ENCODE measurements around the gene GAS2L1.

The GAS2L1 gene

GRCh38 chr22:29302681-29303465, 3.6 kb upstream of the GAS2L1 start:
- Histone ChIP-seq H3K27me3 (no peaks in the 10 kb centered on the region), H3K36me3 (peaks cover 28 to 36% (median 32%) of the 10 kb centered on the region in 3 donors), H3K9me3 (no peaks in the 10 kb centered on the region), H3K27ac (peak overlapping the region; percentile 0 to 42), H3K4me1 (peaks cover 0 to 26% (median 22%) of the 10 kb centered on the region in 4 donors), H3K4me3 (no peak overlapping the region)
- TF ChIP-seq CTCF (IDR thresholded peaks at IDR 0.05), result no peak
- intact Hi-C loops (cut with DNase I; ENCODE audit: low total_unique reads), result no loop called here
- DNase-seq, result no peak

GRCh38 chr22:29305836-29306174, 645 bp upstream of the GAS2L1 start:
- TF ChIP-seq CTCF (IDR thresholded peaks at IDR 0.05), result no peak
- intact Hi-C loops (cut with DNase I; ENCODE audit: low total_unique reads), result loop anchor here (5.0 kb wide), 2 partner anchors 39 to 81 kb away; partner anchors contain the start of genes AP1B1, EWSR1 and RHBDD3
- no peaks in the 10 kb centered on the region for H3K9me3 ChIP-seq
- peak overlapping the region; percentile 93 to 96 for H3K4me3 ChIP-seq
- H3K36me3 ChIP-seq, result peaks cover 0 to 7% (median 2%) of the 10 kb centered on the region in 3 donors
- H3K27ac ChIP-seq, result peak overlapping the region; percentile 89 to 91
- peaks cover 4 to 56% (median 50%) of the 10 kb centered on the region in 4 donors for H3K4me1 ChIP-seq
- H3K27me3 ChIP-seq, result no peaks in the 10 kb centered on the region
- no peak for DNase-seq

GRCh38 chr22:29306835-29307595, 565 bp downstream of the GAS2L1 start:
- intact Hi-C loops (cut with DNase I; ENCODE audit: low total_unique reads), result loop anchor here (5.0 kb wide), 2 partner anchors 40 to 80 kb away; partner anchors contain the start of genes AP1B1, EWSR1 and RHBDD3
- no peaks in the 10 kb centered on the region for H3K36me3 ChIP-seq
- peak in 1 of 2 experiments; percentile 17 for TF ChIP-seq CTCF (IDR thresholded peaks at IDR 0.05)
- H3K4me3 ChIP-seq, result peak overlapping the region; percentile 93 to 96
- peak; percentile 81 to 90 for DNase-seq
- no peaks in the 10 kb centered on the region for H3K27me3 ChIP-seq
- H3K4me1 ChIP-seq, result peaks cover 4 to 63% (median 58%) of the 10 kb centered on the region in 4 donors
- peak overlapping the region; percentile 89 to 91 for H3K27ac ChIP-seq
- H3K9me3 ChIP-seq, result no peaks in the 10 kb centered on the region

GRCh38 chr22:29307596-29308147, 1.2 kb downstream of the GAS2L1 start:
- Histone ChIP-seq H3K27ac (peak overlapping the region; percentile 89 to 91), H3K27me3 (no peaks in the 10 kb centered on the region), H3K4me1 (peaks cover 4 to 57% (median 52%) of the 10 kb centered on the region in 4 donors), H3K36me3 (no peaks in the 10 kb centered on the region), H3K9me3 (no peaks in the 10 kb centered on the region), H3K4me3 (peak overlapping the region; percentile 93 to 96)
- intact Hi-C loops (cut with DNase I; ENCODE audit: low total_unique reads), result loop anchor here (5.0 kb wide), 2 partner anchors 40 to 80 kb away; partner anchors contain the start of genes AP1B1, EWSR1 and RHBDD3
- no peak for TF ChIP-seq CTCF (IDR thresholded peaks at IDR 0.05)
- DNase-seq, result peak in 1 of 2 donors; percentile 70

- Histone ChIP-seq H3K4me1 (peaks cover 7 to 56% (median 52%) of the 10 kb centered on the region in 4 donors), H3K27me3 (peaks cover 0 to 4% of the 10 kb centered on the region in 2 donors), H3K27ac (peak overlapping the region; percentile 89 to 91), H3K9me3 (no peaks in the 10 kb centered on the region), H3K36me3 (no peaks in the 10 kb centered on the region), H3K4me3 (peak overlapping the region; percentile 93 to 96)
- intact Hi-C loops (cut with DNase I; ENCODE audit: low total_unique reads), result loop anchor here (5.0 kb wide), 2 partner anchors 41 to 79 kb away; partner anchors contain the start of genes AP1B1, EWSR1 and RHBDD3
- peak; percentile 23 to 68 for DNase-seq
- TF ChIP-seq CTCF (IDR thresholded peaks at IDR 0.05), result no peak
These were observed 1.8 kb downstream of the GAS2L1 start for GRCh38 chr22:29308148-29308790.

All from tibial artery (tissue), 4 donors.